ENCODE results near the gene GSTT4.

GSTT4 gene

GRCh38 chr22:24037851-24038765, 32.9 kb upstream of the GSTT4 start:
- no peak for TF ChIP-seq CTCF (IDR thresholded peaks at IDR 0.05; ENCODE audit: low read depth, low read length)
- peaks cover 50% of the 10 kb centered on the region for H3K36me3 ChIP-seq

DNA sequence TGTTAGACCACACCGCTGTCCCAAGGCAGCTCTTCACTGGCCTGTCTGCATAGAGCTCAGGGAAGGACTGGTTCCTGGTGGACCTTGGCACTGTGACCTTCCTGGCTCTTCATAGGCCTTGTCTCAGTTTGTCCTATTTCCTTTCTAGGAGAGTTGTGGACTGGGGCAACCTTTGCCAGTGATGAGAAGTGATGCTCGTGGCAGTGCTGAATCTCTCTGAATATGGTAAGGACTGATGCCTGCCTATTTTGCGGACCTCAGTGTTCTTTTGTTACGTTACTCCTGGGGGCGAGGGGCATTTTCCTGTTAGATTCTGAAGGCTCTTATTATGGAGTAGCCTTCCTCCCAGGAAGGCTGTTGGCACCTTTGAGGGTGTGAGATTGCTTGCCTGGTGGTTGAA, 30.0 kb upstream of the GSTT4 start:
- no peak for DNase-seq
- peaks cover 33% of the 10 kb centered on the region for H3K36me3 ChIP-seq
- H3K9me3 ChIP-seq, result no peaks in the 10 kb centered on the region
- no peaks in the 10 kb centered on the region for H3K27me3 ChIP-seq
- TF ChIP-seq CTCF (IDR thresholded peaks at IDR 0.05; ENCODE audit: low read depth, low read length), result no peak
- H3K4me3 ChIP-seq (ENCODE audit: low read depth, low read length), result no peak overlapping the region
- H3K4me1 ChIP-seq, result no peaks in the 10 kb centered on the region; the same call in 1 of the 2 replicates

More at GRCh38 chr22:24037851-24038765, 32.9 kb upstream of the GSTT4 start:
- H3K4me1 ChIP-seq, result no peaks in the 10 kb centered on the region
- no peak overlapping the region for H3K4me3 ChIP-seq (ENCODE audit: low read depth, low read length)
- DNase-seq, result no peak
- no peaks in the 10 kb centered on the region for H3K9me3 ChIP-seq
- no peaks in the 10 kb centered on the region for H3K27me3 ChIP-seq

GRCh38 chr22:24033731-24034130, 28.5 kb upstream of the GSTT4 start:
- TF ChIP-seq CTCF (IDR thresholded peaks at IDR 0.05; ENCODE audit: low read depth, low read length), result no peak
- DNase-seq, result no peak

GRCh38 chr22:24030186-24030702, 25.0 kb upstream of the GSTT4 start:
- DNase-seq, result no peak
- peaks cover 2% of the 10 kb centered on the region; the same call in 1 of the 2 replicates for H3K4me1 ChIP-seq
- no peaks in the 10 kb centered on the region for H3K27me3 ChIP-seq
- H3K36me3 ChIP-seq, result no peaks in the 10 kb centered on the region
- H3K4me3 ChIP-seq (ENCODE audit: low read depth, low read length), result no peak overlapping the region
- no peaks in the 10 kb centered on the region for H3K9me3 ChIP-seq
- TF ChIP-seq CTCF (IDR thresholded peaks at IDR 0.05; ENCODE audit: low read depth, low read length), result no peak

More at GRCh38 chr22:24033731-24034130, 28.5 kb upstream of the GSTT4 start:
- H3K4me1 ChIP-seq, result no peaks in the 10 kb centered on the region; the same call in 1 of the 2 replicates
- no peaks in the 10 kb centered on the region for H3K27me3 ChIP-seq
- peaks cover 25% of the 10 kb centered on the region for H3K36me3 ChIP-seq
- no peaks in the 10 kb centered on the region for H3K9me3 ChIP-seq
- H3K4me3 ChIP-seq (ENCODE audit: low read depth, low read length), result no peak overlapping the region

- Histone ChIP-seq H3K27me3 (no peaks in the 10 kb centered on the region), H3K4me3 (ENCODE audit: low read depth, low read length) (no peak overlapping the region), H3K4me1 (peaks cover 2% of the 10 kb centered on the region; the same call in 1 of the 2 replicates), H3K36me3 (no peaks in the 10 kb centered on the region), H3K9me3 (no peaks in the 10 kb centered on the region)
- TF ChIP-seq CTCF (IDR thresholded peaks at IDR 0.05; ENCODE audit: low read depth, low read length), result no peak
- no peak for DNase-seq
Measured at GRCh38 chr22:24029304-24029703, 24.1 kb upstream of the GSTT4 start.

GRCh38 chr22:24028533-24028932, 23.3 kb upstream of the GSTT4 start:
- Histone ChIP-seq H3K9me3 (no peaks in the 10 kb centered on the region), H3K4me3 (ENCODE audit: low read depth, low read length) (no peak overlapping the region), H3K4me1 (peaks cover 2% of the 10 kb centered on the region; the same call in 1 of the 2 replicates), H3K36me3 (no peaks in the 10 kb centered on the region), H3K27me3 (no peaks in the 10 kb centered on the region)
- no peak for TF ChIP-seq CTCF (IDR thresholded peaks at IDR 0.05; ENCODE audit: low read depth, low read length)
- no peak for DNase-seq
